ENCODE data around the gene SUPT7L.
A peak's percentile ranks its signal among the peaks of the same experiment; 100 is the strongest.
"Not testable (repeated sequence)": the region's sequence is repeated elsewhere in the genome, so short reads cannot be mapped to it uniquely, and the experiment has no call there.

SUPT7L gene

GRCh38 chr2:27636766-27637165 is 26.6 kb downstream of the SUPT7L start:
- no peak for DNase-seq (ENCODE audit: low spot score)

- DNase-seq (ENCODE audit: low spot score) = no peak
Measured at GRCh38 chr2:27634291-27634690, 29.1 kb downstream of the SUPT7L start.

GRCh38 chr2:27630257-27630656 is 33.2 kb downstream of the SUPT7L start:
- not testable (repeated sequence) for DNase-seq (ENCODE audit: low spot score)

GRCh38 chr2:27628767-27629709 is 34.4 kb downstream of the SUPT7L start, which contains the start of the genes CCDC121 and GPN1:
Gene CCDC121 (minus strand): TSS chr2:27629012. CDS start chr2:27627799, 1,213 bp downstream.
Gene GPN1 (plus strand): TSS chr2:27629050. CDS start chr2:27629059, 9 bp downstream.
- peak; percentile 97 for DNase-seq (ENCODE audit: low spot score)

GRCh38 chr2:27627963-27628766 is 35.2 kb downstream of the SUPT7L start:
- peak; percentile 99 for DNase-seq (ENCODE audit: low spot score)

GRCh38 chr2:27626921-27627320 is 36.5 kb downstream of the SUPT7L start:
- DNase-seq (ENCODE audit: low spot score) = peak; percentile 15

GRCh38 chr2:27626323-27626722 is 37.1 kb downstream of the SUPT7L start:
- not testable (repeated sequence) for DNase-seq (ENCODE audit: low spot score)

- no peak for DNase-seq (ENCODE audit: low spot score)
Measured at GRCh38 chr2:27624943-27625342, 38.5 kb downstream of the SUPT7L start.

- peak; percentile 84 for DNase-seq (ENCODE audit: low spot score)
Measured at GRCh38 chr2:27622921-27623384, 40.5 kb downstream of the SUPT7L start.

DNA sequence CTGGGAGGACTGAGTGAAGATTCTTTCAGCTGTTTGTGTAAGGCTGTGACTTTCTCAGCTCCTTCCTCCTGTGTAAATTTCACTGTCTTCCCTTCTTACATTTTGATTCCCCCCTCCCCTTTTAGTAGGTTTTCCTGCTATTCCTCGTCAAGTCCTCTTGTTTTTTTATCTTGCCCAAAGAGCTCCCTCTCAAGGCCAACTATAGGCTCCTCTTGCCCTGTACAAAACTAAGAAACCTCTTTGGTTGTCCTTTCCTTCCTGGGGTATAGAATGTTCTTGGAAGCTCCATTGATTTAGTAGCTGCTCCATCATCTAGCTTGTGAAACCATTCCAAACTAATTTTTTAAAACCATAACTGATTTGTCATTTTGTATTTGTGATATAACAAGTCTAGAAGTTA is 41.9 kb downstream of the SUPT7L start:
- DNase-seq (ENCODE audit: low spot score) = no peak

GRCh38 chr2:27615316-27615715 is 48.1 kb downstream of the SUPT7L start:
- no peak for DNase-seq (ENCODE audit: low spot score)

GRCh38 chr2:27613985-27614384 is 49.4 kb downstream of the SUPT7L start:
- no peak for DNase-seq (ENCODE audit: low spot score)

DNA sequence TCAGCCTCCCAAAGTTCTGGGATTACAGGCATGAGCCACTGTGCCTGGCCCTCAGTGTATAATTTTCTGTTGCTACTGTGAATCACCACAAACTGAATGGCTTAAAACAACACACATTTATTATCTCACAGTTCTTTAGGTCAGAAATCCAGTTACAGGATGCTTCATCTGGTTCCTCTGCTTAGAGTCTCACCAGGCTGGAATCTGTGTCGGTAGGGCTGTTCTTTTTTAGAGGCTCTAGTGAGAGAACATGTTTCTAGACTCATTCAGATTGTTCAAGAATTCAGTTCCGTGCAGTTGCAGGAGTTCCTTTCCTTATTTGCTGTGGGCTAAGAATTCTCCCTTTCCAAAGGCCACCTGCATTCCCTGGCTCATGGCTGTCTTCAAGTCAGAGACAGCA is 56.8 kb downstream of the SUPT7L start:
- no peak for DNase-seq (ENCODE audit: low spot score)

Measured in kidney tubule cell (primary cell).